ENCODE results near the gene ADAM12.
A peak's percentile ranks its signal among the peaks of the same experiment; 100 is the strongest.

- peak; percentile 14; the same call in 1 of the 2 replicates for TF ChIP-seq REST (IDR thresholded peaks at IDR 0.05; ENCODE audit: low read depth)
- no peak for TF ChIP-seq NFIC (IDR thresholded peaks at IDR 0.05)
- no peak for TF ChIP-seq EP300 (IDR thresholded peaks at IDR 0.05; ENCODE audit: borderline replicate concordance)
- no peak for TF ChIP-seq YY1 (IDR thresholded peaks at IDR 0.05; ENCODE audit: low read depth)
- TF ChIP-seq TEAD4 (IDR thresholded peaks at IDR 0.05): no peak
Observed at GRCh38 chr10:126072622-126073021, 315.7 kb downstream of the ADAM12 start.
